ENCODE data around the gene CLPSL1.

DNA sequence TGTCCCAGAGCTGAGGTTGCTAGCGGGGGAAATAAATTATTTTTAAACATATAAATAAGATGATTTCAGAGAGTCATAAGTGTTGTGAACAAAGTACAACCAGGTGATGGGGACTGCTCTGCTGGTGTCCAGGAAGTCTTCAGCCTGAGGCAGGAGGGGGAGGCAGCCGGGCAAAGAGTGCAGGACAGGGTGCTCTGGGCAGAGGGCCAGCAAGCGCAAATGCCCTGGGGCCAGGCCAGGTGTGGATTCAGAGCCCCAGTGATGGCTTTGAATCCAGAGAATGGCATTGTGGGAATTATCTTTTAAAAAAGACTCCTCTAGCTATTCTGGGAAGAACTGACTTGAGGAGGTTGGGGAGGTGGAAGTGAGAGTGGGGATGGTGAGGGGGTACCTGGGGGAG lies 1.6 kb downstream of the CLPSL1 start:
- TF ChIP-seq POLR2AphosphoS5 (IDR thresholded peaks at IDR 0.05; ENCODE audit: low read depth, low read length) (no peak), POLR2A (IDR thresholded peaks at IDR 0.05; ENCODE audit: low read depth, low read length) (no peak)
